CD4-positive, alpha-beta memory T cell (primary cell): ENCODE results near the gene RHOT2. TPM values are rescaled to one million over a fixed set of nuclear protein-coding genes. Genes with fewer than 3 reads are reported as not detected.
A peak's percentile ranks its signal among the peaks of the same experiment; 100 is the strongest.

ENCODE experiments used
- CTCF ChIA-PET: fragments of 350-600 bp; sonication (Branson Sonifier 250); formaldehyde crosslinking; loops from one replicate; lab custom pipeline; 2021; ENCODE audit warnings: inconsistent platforms; ENCODE audit not compliant: partially characterized antibody; lab: Charles Lee
- POLR2A ChIA-PET: fragments of 350-600 bp; sonication (Branson Sonifier 250); formaldehyde crosslinking; loops from one replicate; lab custom pipeline; 2021; ENCODE audit not compliant: partially characterized antibody; lab: Charles Lee
- DNase-seq, 5 donors: peaks; one replicate each; pipeline versions ENCODE4 v3.0.0 to v3.0.0-alpha.2; 2020 to 2022; ENCODE audit warnings: mixed read lengths in 1 of 5
- H3K27ac ChIP-seq: one replicate; pipeline ENCODE4 v1.7.0; 2013; ENCODE audit warnings: low read depth, low read length
- H3K27me3 ChIP-seq: 2 replicates; pipeline ENCODE4 v1.7.0; 2013; ENCODE audit warnings: mild to moderate bottlenecking, low read length, moderate library complexity; ENCODE audit not compliant: insufficient read depth
- H3K36me3 ChIP-seq: 2 replicates; pipeline ENCODE4 v1.7.0; 2013; ENCODE audit warnings: mild to moderate bottlenecking, low read length, moderate library complexity; ENCODE audit not compliant: insufficient read depth
- H3K4me1 ChIP-seq: 2 replicates; pipeline ENCODE4 v1.7.0; 2013; ENCODE audit warnings: mild to moderate bottlenecking, low read length, moderate library complexity; ENCODE audit not compliant: insufficient read depth
- H3K4me3 ChIP-seq, 2 donors: one replicate each; pipeline ENCODE4 v1.7.0; 2013; ENCODE audit warnings: low read length in 2 of 2, mild to moderate bottlenecking in 1 of 2
- H3K9me3 ChIP-seq, 2 donors: one replicate each; pipeline ENCODE4 v1.7.0; 2013; ENCODE audit warnings: low read length in 2 of 2, control low read depth in 1 of 2; ENCODE audit not compliant: control insufficient read depth in 1 of 2
- H3K27ac Mint-ChIP-seq, 7 donors: one replicate each; pipeline ENCODE4 v1.8.0; 2020 to 2021; ENCODE audit warnings: mixed read lengths in 7 of 7, mild to moderate bottlenecking in 6 of 7, inconsistent platforms in 3 of 7, moderate library complexity in 3 of 7
- H3K27me3 Mint-ChIP-seq, 2 donors: one replicate each; pipeline ENCODE4 v1.8.0; 2020 to 2021; ENCODE audit warnings: mixed read lengths in 2 of 2
- H3K36me3 Mint-ChIP-seq, 2 donors: one replicate each; pipeline ENCODE4 v1.8.0; 2020 to 2021; ENCODE audit warnings: mixed read lengths in 2 of 2, inconsistent platforms in 1 of 2, mild to moderate bottlenecking in 1 of 2
- H3K4me1 Mint-ChIP-seq, 4 donors: one replicate each; pipeline ENCODE4 v1.8.0; 2020 to 2021; ENCODE audit warnings: mixed read lengths in 4 of 4, mild to moderate bottlenecking in 1 of 4
- H3K4me3 Mint-ChIP-seq, 8 donors: one replicate each; pipeline ENCODE4 v1.8.0; 2020 to 2021; ENCODE audit warnings: mixed read lengths in 8 of 8, mild to moderate bottlenecking in 7 of 8, moderate library complexity in 6 of 8, inconsistent platforms in 3 of 8
- H3K9me3 Mint-ChIP-seq, 8 donors: one replicate each; pipeline ENCODE4 v1.8.0; 2020 to 2021; ENCODE audit warnings: mixed read lengths in 8 of 8, mild to moderate bottlenecking in 5 of 8, inconsistent platforms in 3 of 8, moderate library complexity in 1 of 8
- intact Hi-C: fragments of 100-400 bp; cut with micrococcal nuclease; formaldehyde crosslinking; loops from one replicate; pipeline ENCODE4 v1.15.1; 2023
- polyA plus RNA-seq, 2 donors: library from polyadenylated mRNA; unstranded; fragments of 300-500 nt; fragmentation: Illumina TruSeq; gene quantifications; one replicate each; pipeline ENCODE4 v1.2.3, GENCODE V29; 2021
- total RNA-seq, 2 experiments: library from RNA; stranded (reverse); gene quantifications; one replicate each; pipeline ENCODE4 v1.2.3, GENCODE V29; 2021

RHOT2 gene
- total and polyA plus RNA-seq, 4 experiments from 2014 or later: 46.6 to 263 (median 154) TPM

DNA sequence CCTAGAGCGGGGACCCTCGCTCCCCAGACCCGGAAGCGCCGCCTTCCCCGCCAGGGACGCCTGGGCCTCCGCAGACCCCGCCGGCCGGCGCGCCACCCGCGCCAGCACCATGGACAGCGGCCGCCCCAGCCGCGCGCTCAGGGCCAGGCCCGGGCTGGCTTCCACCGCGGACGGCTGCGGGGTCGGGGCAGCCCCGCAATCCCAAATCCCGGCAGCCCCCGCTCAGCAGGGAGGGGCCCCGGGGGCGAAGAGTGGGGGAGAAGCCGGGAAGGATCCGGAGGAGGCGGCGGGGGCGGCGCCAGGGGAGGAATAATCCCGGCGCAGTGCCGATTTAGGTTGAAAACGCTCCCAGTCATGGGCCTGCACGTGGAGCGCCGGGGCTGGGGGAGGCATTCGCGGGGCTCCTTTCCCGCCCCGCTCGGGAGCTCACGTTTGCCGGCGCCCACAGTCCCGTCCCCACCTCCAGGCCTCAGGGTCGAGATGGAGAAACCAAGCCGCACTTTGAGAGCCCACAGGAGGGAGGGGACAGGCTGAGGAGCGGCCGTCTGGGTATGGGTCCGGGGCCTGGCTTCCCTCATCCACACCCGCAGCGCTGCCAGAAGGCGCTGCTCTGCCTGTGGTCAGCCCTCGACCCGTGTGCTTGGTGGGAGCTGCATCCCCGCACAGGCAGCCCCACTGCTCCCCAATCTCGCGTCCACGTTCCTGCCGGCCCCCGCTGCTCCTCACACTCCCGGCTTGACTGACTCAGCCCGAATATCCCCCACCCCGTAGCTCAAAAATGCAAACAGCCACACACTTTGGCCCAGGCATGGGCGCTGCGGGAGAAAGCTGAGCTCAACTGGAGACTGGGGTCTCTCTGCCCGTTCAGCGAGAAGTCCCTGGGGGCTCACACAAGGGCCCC lies 33.0 kb downstream of the RHOT2 start:
- Histone ChIP-seq H3K4me3 (no peak overlapping the region), H3K36me3 (no peaks in the 10 kb centered on the region), H3K27me3 (peaks cover 18% of the 10 kb centered on the region), H3K27ac (no peak overlapping the region), H3K4me1 (peaks cover 46% of the 10 kb centered on the region), H3K9me3 (no peaks in the 10 kb centered on the region)
- CTCF ChIA-PET: no interaction called here
- no peaks in the 10 kb centered on the region for H3K36me3 Mint-ChIP-seq
- peak in 4 of 5 donors; percentile 54 to 65 (median 59) for DNase-seq
- intact Hi-C loops: no loop called here
- H3K9me3 Mint-ChIP-seq: peaks cover 0 to 1% (median 0%) of the 10 kb centered on the region in 8 donors
- no peak overlapping the region for H3K27ac Mint-ChIP-seq
- H3K4me3 Mint-ChIP-seq: peak overlapping the region in 1 of 8 donors; percentile 29
- peaks cover 2 to 39% (median 8%) of the 10 kb centered on the region in 4 donors for H3K4me1 Mint-ChIP-seq
- H3K27me3 Mint-ChIP-seq: peaks cover 8 to 9% of the 10 kb centered on the region in 2 donors
- POLR2A ChIA-PET: interaction anchor here (1.4 to 2.2 kb wide), 3 partner anchors 11 to 20 kb away, joined by 4 to 10 read pairs (median 8); partner anchors contain the start of genes ANTKMT, STUB1 and WDR24

DNA sequence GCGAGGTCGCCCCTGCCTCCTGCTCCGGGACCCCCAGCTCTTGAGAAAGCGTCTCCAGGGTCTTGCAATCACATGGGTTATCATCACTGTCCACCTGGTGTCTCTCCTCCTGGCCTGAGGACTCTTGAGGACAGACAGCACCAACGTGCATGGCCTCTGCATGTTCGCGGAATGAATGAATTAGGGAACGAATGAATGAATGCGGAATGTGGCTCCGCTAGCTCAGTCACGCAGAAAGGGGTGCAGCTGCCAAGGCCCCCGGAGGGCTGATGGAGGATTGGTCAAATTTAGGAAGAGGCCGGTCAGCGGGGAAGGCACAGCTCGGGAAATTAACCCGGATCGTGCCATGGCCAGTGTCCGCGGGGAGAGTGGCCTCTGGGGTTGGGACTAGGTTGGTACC lies 34.4 kb downstream of the RHOT2 start:
- H3K36me3 Mint-ChIP-seq: no peaks in the 10 kb centered on the region
- Histone ChIP-seq H3K9me3 (no peaks in the 10 kb centered on the region), H3K4me3 (no peak overlapping the region), H3K27me3 (peaks cover 26% of the 10 kb centered on the region), H3K27ac (no peak overlapping the region), H3K4me1 (peaks cover 37% of the 10 kb centered on the region), H3K36me3 (no peaks in the 10 kb centered on the region)
- H3K27me3 Mint-ChIP-seq: peaks cover 9 to 17% of the 10 kb centered on the region in 2 donors
- ChIA-PET CTCF (interaction anchor here (1.2 kb wide), 1 partner anchor 10 kb away, joined by 4 read pairs; no protein-coding TSS in a partner anchor), POLR2A (interaction anchor here (1.3 to 2.2 kb wide), 4 partner anchors 10 to 86 kb away, joined by 3 to 10 read pairs (median 4); partner anchors contain the start of genes ANTKMT, CHTF18, RPUSD1 and STUB1)
- DNase-seq: no peak
- intact Hi-C loops: no loop called here
- peaks cover 0 to 1% (median 0%) of the 10 kb centered on the region in 8 donors for H3K9me3 Mint-ChIP-seq
- H3K27ac Mint-ChIP-seq: peak overlapping the region in 1 of 7 donors; percentile 13
- H3K4me3 Mint-ChIP-seq: peak overlapping the region in 2 of 8 donors; percentile 46 to 48
- H3K4me1 Mint-ChIP-seq: peaks cover 2 to 37% (median 11%) of the 10 kb centered on the region in 4 donors

DNA sequence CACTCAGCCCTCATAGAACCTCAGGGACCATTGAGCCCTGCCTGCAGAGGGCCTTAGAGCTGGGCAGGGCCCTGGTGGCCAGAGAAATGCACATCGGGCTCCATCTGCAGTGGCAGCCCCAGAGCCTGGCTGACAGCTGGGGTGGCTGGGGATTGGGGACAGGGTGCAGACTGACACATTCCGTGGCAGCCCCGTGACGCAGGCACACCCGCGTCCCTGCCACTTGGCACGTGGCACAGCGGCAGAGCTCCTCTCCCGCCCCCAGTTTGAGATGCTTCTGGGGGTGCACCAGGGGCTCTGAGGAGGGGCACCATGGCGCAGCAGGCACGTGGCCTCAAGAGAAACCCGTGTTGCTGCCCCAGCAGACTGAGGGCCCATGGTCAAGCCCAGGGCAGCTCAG lies 35.5 kb downstream of the RHOT2 start:
- Mint-ChIP-seq H3K4me3 (peak overlapping the region in 1 of 8 donors; percentile 30), H3K9me3 (peaks cover 0 to 1% (median 0%) of the 10 kb centered on the region in 8 donors)
- POLR2A ChIA-PET: interaction anchor here (1.3 to 2.4 kb wide), 3 partner anchors 8 to 85 kb away, joined by 3 to 14 read pairs (median 4); partner anchors contain the start of genes CHTF18 and RPUSD1

DNA sequence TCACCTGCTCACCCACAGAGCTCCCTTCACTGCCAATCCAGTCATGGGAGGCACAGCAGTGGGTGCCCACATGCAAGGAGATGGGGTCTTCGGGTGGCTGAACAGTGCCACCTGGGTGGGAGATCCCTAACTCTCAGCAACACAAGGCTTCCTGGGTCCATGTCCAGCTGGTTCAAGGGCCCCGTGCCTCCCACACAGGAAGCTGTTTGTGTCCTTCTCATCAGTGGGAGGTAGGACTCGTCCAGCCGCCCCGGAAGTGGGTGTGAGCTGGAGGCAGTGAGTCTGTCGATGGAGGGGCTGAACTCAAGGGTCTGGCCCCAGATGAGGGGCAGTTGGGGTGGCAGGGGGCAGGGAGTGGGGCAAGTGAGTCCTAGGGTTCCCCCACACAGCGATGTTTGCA lies 36.1 kb downstream of the RHOT2 start:
- H3K9me3 Mint-ChIP-seq: peaks cover 0 to 1% (median 0%) of the 10 kb centered on the region in 8 donors
- POLR2A ChIA-PET: interaction anchor here (2.4 kb wide), 1 partner anchor 9 kb away, joined by 14 read pairs; no protein-coding TSS in a partner anchor
- CTCF ChIA-PET: no interaction called here

More for the DNA sequence above, 35.5 kb downstream of the RHOT2 start:
- intact Hi-C loops: no loop called here
- H3K9me3 ChIP-seq: no peaks in the 10 kb centered on the region
- Mint-ChIP-seq H3K27ac (no peak overlapping the region), H3K4me1 (peaks cover 2 to 31% (median 11%) of the 10 kb centered on the region in 4 donors), H3K36me3 (no peaks in the 10 kb centered on the region), H3K27me3 (peaks cover 17 to 23% of the 10 kb centered on the region in 2 donors)
- peaks cover 34% of the 10 kb centered on the region for H3K27me3 ChIP-seq
- H3K27ac ChIP-seq: no peak overlapping the region
- H3K4me3 ChIP-seq: no peak overlapping the region
- CTCF ChIA-PET: interaction anchor here (1.2 kb wide), 1 partner anchor 9 kb away, joined by 4 read pairs; no protein-coding TSS in a partner anchor
- peaks cover 34% of the 10 kb centered on the region for H3K4me1 ChIP-seq
- no peak for DNase-seq
- no peaks in the 10 kb centered on the region for H3K36me3 ChIP-seq

DNA sequence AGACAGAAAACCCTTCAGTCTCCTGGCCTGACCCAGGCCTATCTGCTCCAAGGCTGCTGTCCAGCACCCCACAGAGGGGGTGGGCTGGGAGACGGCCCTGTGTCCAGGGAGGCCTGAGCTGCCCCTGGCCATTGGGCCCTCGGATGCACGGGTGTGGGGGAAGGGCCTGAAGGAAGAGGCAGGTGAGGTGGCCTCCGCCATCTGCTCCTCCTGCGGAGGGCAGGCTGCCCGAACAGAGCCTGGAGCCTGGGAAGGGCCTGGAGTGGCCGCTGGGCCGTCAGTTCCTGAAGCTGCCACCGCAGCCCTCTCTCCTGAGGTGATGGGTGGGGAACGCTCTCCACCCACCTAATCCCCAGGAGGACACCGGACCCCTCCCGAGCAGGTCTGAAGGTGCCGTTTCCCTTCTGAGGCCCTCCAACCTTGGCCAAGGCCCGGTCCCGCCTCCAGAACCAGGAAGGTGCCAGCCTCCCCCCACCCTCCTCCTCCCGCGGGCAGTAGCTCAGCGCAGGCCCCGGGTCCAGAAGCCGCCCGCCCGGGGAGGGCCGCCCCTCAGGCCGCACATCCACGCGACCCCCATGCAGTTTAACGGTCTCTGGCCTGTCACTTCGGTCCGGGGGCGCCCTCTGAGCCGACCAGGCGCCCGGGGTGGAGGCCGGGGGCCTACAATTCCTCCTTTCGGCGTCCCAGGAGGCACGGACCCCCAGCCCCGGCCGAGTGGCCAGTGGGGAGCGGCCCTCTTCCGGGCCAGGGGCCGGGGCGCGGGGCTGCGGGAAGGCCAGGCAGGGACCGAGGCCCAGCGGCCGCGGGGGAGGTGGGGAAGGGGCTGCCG lies 36.8 kb downstream of the RHOT2 start:
- H3K4me3 Mint-ChIP-seq: peak overlapping the region in 3 of 8 donors; percentile 10 to 46 (median 44)
- Histone ChIP-seq H3K9me3 (no peaks in the 10 kb centered on the region), H3K4me1 (peaks cover 21% of the 10 kb centered on the region), H3K27ac (no peak overlapping the region), H3K27me3 (peaks cover 46% of the 10 kb centered on the region), H3K36me3 (no peaks in the 10 kb centered on the region), H3K4me3 (no peak overlapping the region)
- no peaks in the 10 kb centered on the region for H3K36me3 Mint-ChIP-seq
- POLR2A ChIA-PET: interaction anchor here (1.0 to 2.4 kb wide), 2 partner anchors 9 to 17 kb away, joined by 3 to 14 read pairs; no protein-coding TSS in a partner anchor
- H3K27me3 Mint-ChIP-seq: peaks cover 28 to 36% of the 10 kb centered on the region in 2 donors
- CTCF ChIA-PET: no interaction called here
- no peak overlapping the region for H3K27ac Mint-ChIP-seq
- intact Hi-C loops: no loop called here
- peaks cover 0 to 1% (median 0%) of the 10 kb centered on the region in 8 donors for H3K9me3 Mint-ChIP-seq
- DNase-seq: no peak
- peaks cover 0 to 18% (median 4%) of the 10 kb centered on the region in 4 donors for H3K4me1 Mint-ChIP-seq

More for the DNA sequence above, 36.1 kb downstream of the RHOT2 start:
- Mint-ChIP-seq H3K27ac (no peak overlapping the region), H3K4me3 (no peak overlapping the region), H3K36me3 (no peaks in the 10 kb centered on the region), H3K4me1 (peaks cover 0 to 25% (median 8%) of the 10 kb centered on the region in 4 donors), H3K27me3 (peaks cover 22 to 29% of the 10 kb centered on the region in 2 donors)
- Histone ChIP-seq H3K27ac (no peak overlapping the region), H3K36me3 (no peaks in the 10 kb centered on the region), H3K4me1 (peaks cover 28% of the 10 kb centered on the region), H3K9me3 (no peaks in the 10 kb centered on the region), H3K27me3 (peaks cover 40% of the 10 kb centered on the region), H3K4me3 (no peak overlapping the region)
- no peak for DNase-seq
- intact Hi-C loops: no loop called here

DNA sequence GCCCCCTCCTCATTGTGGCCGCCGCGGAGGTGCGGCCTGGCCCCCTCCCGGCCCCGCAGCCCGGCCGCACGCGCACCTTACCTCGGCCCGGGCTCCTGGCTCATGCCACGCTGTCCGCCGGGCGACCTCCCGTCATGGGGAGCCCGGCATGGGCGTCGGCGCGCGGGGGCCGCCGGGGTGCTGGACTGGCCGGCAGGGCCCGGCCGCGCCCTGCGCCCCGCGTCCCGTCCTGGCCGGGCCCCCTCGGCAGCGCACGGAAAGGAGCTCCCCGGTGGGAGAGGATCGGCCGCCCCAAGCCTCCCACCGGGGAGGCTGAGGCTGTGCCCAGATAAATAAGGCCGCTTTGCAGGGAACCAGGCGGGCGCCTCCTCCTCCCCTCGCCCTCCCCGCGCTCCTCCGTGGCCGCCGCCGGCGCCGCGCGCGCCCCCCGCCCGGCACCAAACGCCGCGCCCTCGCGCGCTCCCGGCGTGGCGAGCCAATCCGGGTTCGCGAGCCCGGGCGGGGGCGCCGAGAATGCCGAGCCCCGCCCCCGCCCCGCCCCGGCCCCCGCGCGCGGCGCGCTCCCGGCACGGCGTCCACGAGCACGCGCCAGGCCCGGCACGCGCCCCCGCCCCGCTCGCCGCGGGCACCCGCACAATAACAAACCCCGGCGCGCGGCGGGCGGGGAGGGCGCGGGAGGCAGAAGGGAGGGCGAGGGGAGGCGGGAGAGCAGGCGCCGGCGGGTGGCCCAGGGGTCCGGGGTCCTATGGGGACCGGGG lies 37.7 kb downstream of the RHOT2 start, which contains the start of gene FBXL16:
FBXL16 (minus strand) TSS at position 371 of the 758 bp plus-strand sequence. CDS start 8,396 bp downstream, outside the sequence.
- peaks cover 0 to 14% (median 4%) of the 10 kb centered on the region in 4 donors for H3K4me1 Mint-ChIP-seq
- Histone ChIP-seq H3K9me3 (no peaks in the 10 kb centered on the region), H3K36me3 (no peaks in the 10 kb centered on the region), H3K4me3 (no peak within 1 kb of the TSS), H3K4me1 (peaks cover 12% of the 10 kb centered on the region), H3K27ac (no peak within 1 kb of the TSS), H3K27me3 (peaks cover 51% of the 10 kb centered on the region)
- ChIA-PET CTCF (no interaction called here), POLR2A (interaction anchor here (1.0 to 2.4 kb wide), 2 partner anchors 10 to 16 kb away, joined by 3 to 14 read pairs; no protein-coding TSS in a partner anchor)
- peaks cover 0 to 1% (median 0%) of the 10 kb centered on the region in 8 donors for H3K9me3 Mint-ChIP-seq
- no peak within 1 kb of the TSS for H3K27ac Mint-ChIP-seq
- H3K27me3 Mint-ChIP-seq: peaks cover 28 to 40% of the 10 kb centered on the region in 2 donors
- H3K36me3 Mint-ChIP-seq: no peaks in the 10 kb centered on the region
- peak within 1 kb of the TSS in 5 of 8 donors; percentile 52 to 66 (median 59) for H3K4me3 Mint-ChIP-seq
- intact Hi-C loops: no loop called here
- DNase-seq: no peak
